ENCODE results near the gene FTL.

GRCh38 chr19:48954595-48955307, 10.4 kb upstream of the FTL start, which contains the start of gene BAX:
- TF ChIP-seq POLR2A (IDR thresholded peaks at IDR 0.05) (peak; percentile 40 to 67), CTCF (IDR thresholded peaks at IDR 0.05) (peak in 2 of 5 experiments; percentile 35 to 54), EP300 (IDR thresholded peaks at IDR 0.05) (peak in 1 of 2 donors; percentile 83)

Measured in tibial nerve (tissue), 4 donors.